GM18909 (cell line): ENCODE results near the gene CCPG1.

Source experiments
- ATAC-seq: cut with Tn5 transposase; IDR thresholded peaks from one replicate; pipeline ENCODE4 v1.9.1; 2021; ENCODE audit warnings: mild to moderate bottlenecking; ENCODE audit not compliant: unreplicated experiment, poor library complexity

Gene CCPG1

GRCh38 chr15:55320963-55321362 is 87.2 kb downstream of the CCPG1 start:
- no peak for ATAC-seq

- no peak for ATAC-seq
These were observed 88.0 kb downstream of the CCPG1 start for GRCh38 chr15:55320238-55320550.

GRCh38 chr15:55319537-55320237 is 88.5 kb downstream of the CCPG1 start:
- peak; percentile 48 for ATAC-seq

- ATAC-seq = peak; percentile 92
These were observed 89.3 kb downstream of the CCPG1 start, which contains the start of the genes PIGB and PIGBOS1 for GRCh38 chr15:55318588-55319494. Gene PIGB (plus strand): TSS chr15:55319222. CDS start chr15:55319251, 29 bp downstream. Gene PIGBOS1 (minus strand): TSS chr15:55319123. CDS start chr15:55317792, 1,331 bp downstream.
